ENCODE results near the gene ZFP91.

The ZFP91 gene

GRCh38 chr11:58631378-58631777 is 52.5 kb downstream of the ZFP91 start:
- no peak for DNase-seq (ENCODE audit: low read depth)

GRCh38 chr11:58632510-58632909 is 53.6 kb downstream of the ZFP91 start:
- DNase-seq (ENCODE audit: low read depth): no peak

- no peak for DNase-seq (ENCODE audit: low read depth)
Observed at GRCh38 chr11:58636587-58636986, 57.7 kb downstream of the ZFP91 start.

- DNase-seq (ENCODE audit: low read depth): no peak
Observed at GRCh38 chr11:58637371-58637770, 58.5 kb downstream of the ZFP91 start.

GRCh38 chr11:58639103-58639502 is 60.2 kb downstream of the ZFP91 start:
- no peak for DNase-seq (ENCODE audit: low read depth)

- no peak for DNase-seq (ENCODE audit: low read depth)
Observed at GRCh38 chr11:58639669-58640068, 60.8 kb downstream of the ZFP91 start.

GRCh38 chr11:58640386-58641023 is 61.6 kb downstream of the ZFP91 start:
- DNase-seq (ENCODE audit: low read depth): no peak

GRCh38 chr11:58641341-58641740 is 62.5 kb downstream of the ZFP91 start:
- no peak for DNase-seq (ENCODE audit: low read depth)

- DNase-seq (ENCODE audit: low read depth): no peak
Observed at GRCh38 chr11:58641803-58642581, 63.1 kb downstream of the ZFP91 start.

- no peak for DNase-seq (ENCODE audit: low read depth)
Observed at GRCh38 chr11:58645854-58646253, 67.0 kb downstream of the ZFP91 start.

GRCh38 chr11:58647141-58647699 is 68.4 kb downstream of the ZFP91 start:
- no peak for DNase-seq (ENCODE audit: low read depth)

GRCh38 chr11:58647866-58648265 is 69.0 kb downstream of the ZFP91 start:
- DNase-seq (ENCODE audit: low read depth): no peak

GRCh38 chr11:58649623-58650022 is 70.8 kb downstream of the ZFP91 start:
- DNase-seq (ENCODE audit: low read depth): no peak

- no peak for DNase-seq (ENCODE audit: low read depth)
Observed at GRCh38 chr11:58650496-58650895, 71.6 kb downstream of the ZFP91 start.

- no peak for DNase-seq (ENCODE audit: low read depth)
Observed at GRCh38 chr11:58652726-58653280, 73.9 kb downstream of the ZFP91 start.

GRCh38 chr11:58654079-58654907 is 75.4 kb downstream of the ZFP91 start:
- peak; percentile 37 for DNase-seq (ENCODE audit: low read depth)

- DNase-seq (ENCODE audit: low read depth): no peak
Observed at GRCh38 chr11:58654908-58655296, 76.0 kb downstream of the ZFP91 start.

GRCh38 chr11:58656348-58656747 is 77.5 kb downstream of the ZFP91 start:
- DNase-seq (ENCODE audit: low read depth): no peak

GRCh38 chr11:58658623-58659022 is 79.8 kb downstream of the ZFP91 start:
- DNase-seq (ENCODE audit: low read depth): no peak

GRCh38 chr11:58659404-58659803 is 80.5 kb downstream of the ZFP91 start:
- no peak for DNase-seq (ENCODE audit: low read depth)

- no peak for DNase-seq (ENCODE audit: low read depth)
Observed at GRCh38 chr11:58659910-58660570, 81.2 kb downstream of the ZFP91 start.
